SU-DHL-6 (cell line): ENCODE data around the gene SLC12A2.
A peak's percentile ranks its signal among the peaks of the same experiment; 100 is the strongest.

Experiments used
- H2AFZ ChIP-seq: fragments of 200-600 bp; sonication (generic); 2 replicates; pipeline ENCODE4 v1.6.1; 2014; ENCODE audit warnings: low read depth, mild to moderate bottlenecking, moderate library complexity, mixed read lengths, antibody characterized with exemption, low read length; ENCODE audit not compliant: severe bottlenecking
- H3F3A ChIP-seq: fragments of 200-600 bp; shearing (Covaris generic); 2 replicates; pipeline ENCODE4 v1.6.0; 2016; ENCODE audit warnings: antibody characterized with exemption, mild to moderate bottlenecking; ENCODE audit not compliant: insufficient read depth
- H3K27ac ChIP-seq: fragments of 200-600 bp; sonication (generic); 2 replicates; pipeline ENCODE4 v1.5.1; 2016; ENCODE audit warnings: low read depth, mild to moderate bottlenecking, low read length, moderate library complexity, mixed read lengths
- H3K27me3 ChIP-seq: fragments of 200-600 bp; sonication (generic), shearing (Covaris generic); 2 replicates; pipeline ENCODE4 v1.6.0; 2014; ENCODE audit warnings: mild to moderate bottlenecking, low read length
- H3K36me3 ChIP-seq: fragments of 200-600 bp; sonication (generic); 2 replicates; pipeline ENCODE4 v1.6.1; 2014; ENCODE audit warnings: mild to moderate bottlenecking, low read length, mixed read lengths
- H3K4me2 ChIP-seq: fragments of 300-600, 200-600 bp; shearing (Covaris generic), sonication (generic); 2 replicates; pipeline ENCODE4 v1.6.0; 2014; ENCODE audit warnings: low read length, low read depth, mild to moderate bottlenecking; ENCODE audit not compliant: poor library complexity, severe bottlenecking
- H3K4me3 ChIP-seq: fragments of 200-600 bp; sonication (generic); 2 replicates; pipeline ENCODE4 v1.5.1; 2014; ENCODE audit warnings: antibody characterized with exemption, low read length, mild to moderate bottlenecking, mixed read lengths; ENCODE audit not compliant: insufficient read depth, poor library complexity, severe bottlenecking
- H3K79me2 ChIP-seq: fragments of 200-600 bp; sonication (generic); 2 replicates; pipeline ENCODE4 v1.6.1; 2014; ENCODE audit warnings: mild to moderate bottlenecking, low read length, moderate library complexity; ENCODE audit not compliant: insufficient read depth
- H3K9ac ChIP-seq: fragments of 200-600 bp; sonication (generic); 2 replicates; pipeline ENCODE4 v1.7.0; 2014; ENCODE audit warnings: mild to moderate bottlenecking, low read length
- H3K9me2 ChIP-seq: fragments of 200-600 bp; sonication (generic); replicated peaks from 2 replicates; pipeline ENCODE4 v1.6.1; 2014; ENCODE audit warnings: low read length; ENCODE audit not compliant: insufficient read depth
- H3K9me3 ChIP-seq: fragments of 200-600 bp; sonication (generic); 2 replicates; pipeline ENCODE4 v1.6.1; 2014; ENCODE audit warnings: low read length, mixed read lengths; ENCODE audit not compliant: insufficient read depth
- H4K20me1 ChIP-seq: fragments of 200-600 bp; sonication (generic); 2 replicates; pipeline ENCODE4 v1.6.1; 2014; ENCODE audit warnings: low read depth, mild to moderate bottlenecking, antibody characterized with exemption, low read length, moderate library complexity, mixed read lengths
- CTCF ChIP-seq: fragments of 200-600 bp; sonication (generic); IDR thresholded peaks from one replicate; pipeline ENCODE4 v1.5.1; 2017; ENCODE audit warnings: antibody characterized with exemption, mild to moderate bottlenecking, low read length, moderate library complexity; ENCODE audit not compliant: insufficient read depth, poor library complexity, severe bottlenecking
- EZH2phosphoT487 ChIP-seq: fragments of 200-600 bp; sonication (generic), shearing (Covaris generic); conservative IDR thresholded peaks from 2 replicates; pipeline ENCODE4 v1.6.1; 2018; ENCODE audit warnings: mild to moderate bottlenecking, antibody characterized with exemption, low read length, moderate library complexity, mixed read lengths

Gene SLC12A2

GRCh38 chr5:128083033-128083810 lies at the start of gene SLC12A2:
Gene SLC12A2 (plus strand): TSS chr5:128083766. CDS start chr5:128083955, 189 bp downstream.
- Histone ChIP-seq H3K9me2 (no peaks in the 10 kb centered on the region), H2AFZ (peak within 1 kb of the TSS; percentile 62), H3F3A (peaks cover 16% of the 10 kb centered on the region), H3K4me2 (peak within 1 kb of the TSS; percentile 96), H3K4me3 (peak within 1 kb of the TSS; percentile 68), H3K27ac (peak within 1 kb of the TSS; percentile 94), H4K20me1 (peaks cover 15% of the 10 kb centered on the region), H3K36me3 (no peaks in the 10 kb centered on the region; the same call in 1 of the 2 replicates), H3K27me3 (no peaks in the 10 kb centered on the region), H3K9me3 (no peaks in the 10 kb centered on the region), H3K79me2 (peaks cover 86% of the 10 kb centered on the region), H3K9ac (peak within 1 kb of the TSS; percentile 85)
- TF ChIP-seq EZH2phosphoT487 (no peak), CTCF (no peak)

GRCh38 chr5:128035689-128036088 lies 47.9 kb upstream of the SLC12A2 start:
- H3K9me3 ChIP-seq = peaks cover 6% of the 10 kb centered on the region; the same call in 1 of the 2 replicates
- no peaks in the 10 kb centered on the region for H3K27me3 ChIP-seq
- peaks cover 11% of the 10 kb centered on the region; the same call in 1 of the 2 replicates for H3K36me3 ChIP-seq
- no peak overlapping the region for H3K4me2 ChIP-seq
- no peak overlapping the region for H3K4me3 ChIP-seq
- no peak for TF ChIP-seq CTCF
- TF ChIP-seq EZH2phosphoT487 = no peak
- H3K9ac ChIP-seq = no peak overlapping the region
- 0 out of 2 replicates have a peak, but pooled peaks cover 7% of the 10 kb centered on the region for H3F3A ChIP-seq
- H3K79me2 ChIP-seq = peaks cover 24% of the 10 kb centered on the region
- no peaks in the 10 kb centered on the region for H3K9me2 ChIP-seq
- no peak overlapping the region for H2AFZ ChIP-seq
- no peak overlapping the region for H3K27ac ChIP-seq
- no peaks in the 10 kb centered on the region for H4K20me1 ChIP-seq

- Histone ChIP-seq H3K9ac (no peak overlapping the region), H3F3A (0 out of 2 replicates have a peak, but pooled peaks cover 7% of the 10 kb centered on the region), H3K9me2 (no peaks in the 10 kb centered on the region), H3K27ac (no peak overlapping the region), H2AFZ (no peak overlapping the region), H3K36me3 (peaks cover 2% of the 10 kb centered on the region; the same call in 1 of the 2 replicates), H3K9me3 (peaks cover 6% of the 10 kb centered on the region; the same call in 1 of the 2 replicates), H3K27me3 (no peaks in the 10 kb centered on the region), H4K20me1 (no peaks in the 10 kb centered on the region), H3K4me3 (no peak overlapping the region), H3K4me2 (no peak overlapping the region), H3K79me2 (peaks cover 16% of the 10 kb centered on the region)
- no peak for TF ChIP-seq EZH2phosphoT487
- no peak for TF ChIP-seq CTCF
Measured at GRCh38 chr5:128036950-128037349, 46.6 kb upstream of the SLC12A2 start.
